K562 (cell line): ENCODE results near the gene CNGB1. TPM values are rescaled to one million over a fixed set of nuclear protein-coding genes. Genes with fewer than 3 reads are reported as not detected.

Source experiments
- ATAC-seq: fragments of 200-7000 bp; cut with Tn5 transposase; 3 replicates; pipeline ENCODE4 v1.9.1; 2020; ENCODE audit warnings: moderate library complexity
- BruUV-seq: library from RNA; stranded (reverse); fragments of 400-500 nt; replicated peaks from 2 replicates; lab custom pipeline; 2021; lab: Mats Ljungman, UMichigan
- CTCF ChIA-PET: fragments of 300-600 bp; formaldehyde crosslinking; extraction: SDS; loops from one replicate; lab custom pipeline; 2021; ENCODE audit warnings: low intra/inter-chr PET ratio; lab: Yijun Ruan, JAX
- POLR2A ChIA-PET: fragments of 300-600, 350-650 bp; sonication (Branson Sonifier 250); formaldehyde crosslinking; extraction: SDS; loops from one replicate; lab custom pipeline; 2021; ENCODE audit warnings: antibody characterized with exemption, inconsistent platforms; lab: Yijun Ruan, JAX
- DNase-seq, 4 experiments: peaks; one replicate each; pipeline versions ENCODE4 v3.0.0 to v3.0.0-alpha.2; 2011 to 2018; ENCODE audit warnings: low spot score in 3 of 4, mixed read lengths in 3 of 4; ENCODE audit errors: extremely low read depth in 1 of 4
- FAIRE-seq: peaks from 2 replicates; lab custom pipeline; 2011; peaks lifted over from hg19 to GRCh38; lab: Jason Lieb, UNC
- H2AFZ ChIP-seq: 2 replicates; pipeline ENCODE4 v1.6.0; 2011; ENCODE audit warnings: low read depth, low read length, control low read depth, inconsistent platforms
- H3K27ac ChIP-seq: fragments of 200-600 bp; 3 replicates; pipeline ENCODE4 v1.8.0; 2011; ENCODE audit warnings: low read depth, mild to moderate bottlenecking, control low read depth, inconsistent platforms, low read length, moderate library complexity, mixed read lengths; ENCODE audit errors: extremely low read depth
- H3K27me3 ChIP-seq, 2 experiments: fragments of 300-600 bp in 1 of 2; 2 replicates in 1 of 2; 3 replicates in 1 of 2; pipeline versions ENCODE4 v1.6.0 to v1.8.0; 2011; ENCODE audit warnings: inconsistent platforms in 2 of 2, low read length in 2 of 2, mild to moderate bottlenecking in 1 of 2, mixed read lengths in 1 of 2, moderate library complexity in 1 of 2; ENCODE audit not compliant: control insufficient read depth in 2 of 2, insufficient read depth in 2 of 2
- H3K36me3 ChIP-seq: fragments of 300-600 bp; 3 replicates; pipeline ENCODE4 v1.8.0; 2011; ENCODE audit warnings: mild to moderate bottlenecking, low read length, inconsistent platforms; ENCODE audit not compliant: control insufficient read depth, insufficient read depth
- H3K4me1 ChIP-seq, 2 experiments: fragments of 200-600 bp in 1 of 2; replicated peaks in 1 of 2; 2 replicates in 1 of 2; 3 replicates in 1 of 2; pipeline versions ENCODE4 v1.5.1 to v1.8.0; 2011; ENCODE audit warnings: inconsistent platforms in 2 of 2, low read length in 2 of 2, mild to moderate bottlenecking in 1 of 2, mixed read lengths in 1 of 2, moderate library complexity in 1 of 2; ENCODE audit not compliant: control insufficient read depth in 2 of 2, insufficient read depth in 2 of 2
- H3K4me2 ChIP-seq: 2 replicates; pipeline ENCODE4 v1.6.1; 2011; ENCODE audit warnings: low read length, control low read depth, inconsistent platforms, mixed read lengths; ENCODE audit not compliant: insufficient read depth
- H3K4me3 ChIP-seq: fragments of 200-600 bp; sonication (generic), shearing (Covaris generic); 2 replicates; pipeline ENCODE4 v1.5.1; 2016; ENCODE audit warnings: control low read depth, inconsistent platforms
- H3K79me2 ChIP-seq: fragments of 200-600 bp; 3 replicates; pipeline ENCODE4 v1.8.0; 2011; ENCODE audit warnings: low read length, inconsistent platforms; ENCODE audit not compliant: control insufficient read depth, insufficient read depth
- H3K9ac ChIP-seq, 2 experiments: 2 replicates each; pipeline versions ENCODE4 v1.6.0 to v1.6.1; 2011; ENCODE audit warnings: low read depth in 2 of 2, low read length in 2 of 2, control low read depth in 1 of 2, inconsistent platforms in 1 of 2, mild to moderate bottlenecking in 1 of 2, mixed read lengths in 1 of 2; ENCODE audit not compliant: insufficient read depth in 1 of 2
- H3K9me1 ChIP-seq: one replicate; pipeline ENCODE4 v1.6.0; 2011; ENCODE audit warnings: inconsistent platforms, mild to moderate bottlenecking, low read length, moderate library complexity; ENCODE audit not compliant: control insufficient read depth, insufficient read depth
- H3K9me3 ChIP-seq: replicated peaks from 2 replicates; pipeline ENCODE4 v1.5.1; 2011; ENCODE audit warnings: low read depth, low read length, inconsistent platforms; ENCODE audit not compliant: control insufficient read depth, insufficient read depth
- H4K20me1 ChIP-seq: replicated peaks from 2 replicates; pipeline ENCODE4 v1.6.1; 2011; ENCODE audit warnings: low read length, inconsistent platforms, mixed read lengths; ENCODE audit not compliant: control insufficient read depth, insufficient read depth
- BHLHE40 ChIP-seq: IDR thresholded peaks from 2 replicates; pipeline ENCODE4 v1.6.1; 2011; ENCODE audit warnings: low read length, improper control_type of control experiment
- C11orf30 ChIP-seq: fragments of 450-650 bp; IDR thresholded peaks from 2 replicates; pipeline ENCODE4 v1.6.1; 2016; ENCODE audit warnings: low read depth, mild to moderate bottlenecking
- CBFB ChIP-seq: sonication (generic); formaldehyde crosslinking; IDR thresholded peaks from 2 replicates; pipeline ENCODE4 v1.4.0; 2020; ENCODE audit warnings: mild to moderate bottlenecking, missing genetic modification reagents
- MECOM ChIP-seq: fragments of 250-450 bp; sonication (Bioruptor Pico); IDR thresholded peaks from 2 replicates; pipeline ENCODE4 v1.8.0; 2022; ENCODE audit warnings: inconsistent platforms
- MEIS2 ChIP-seq: fragments of 450-650 bp; IDR thresholded peaks from 2 replicates; pipeline ENCODE4 v1.6.1; 2014; ENCODE audit warnings: mild to moderate bottlenecking; ENCODE audit not compliant: partially characterized antibody
- RBM22 ChIP-seq: fragments of 200-400 bp; formaldehyde crosslinking; IDR thresholded peaks from 2 replicates; pipeline ENCODE4 v1.6.1; 2018; ENCODE audit warnings: low read length, low read depth; ENCODE audit not compliant: poor library complexity, severe bottlenecking
- RCOR1 ChIP-seq, 2 experiments: IDR thresholded peaks; 2 replicates each; pipeline ENCODE4 v1.6.1; 2012; ENCODE audit warnings: low read depth in 2 of 2, low read length in 2 of 2, borderline replicate concordance in 1 of 2, improper control_type of control experiment in 1 of 2
- SPI1 ChIP-seq: IDR thresholded peaks from 2 replicates; pipeline ENCODE4 v1.6.1; 2011; ENCODE audit warnings: low read depth, low read length, control low read depth, borderline replicate concordance
- ZNF134 ChIP-seq: fragments of 250-450 bp; sonication (Bioruptor Pico); conservative IDR thresholded peaks from 2 replicates; pipeline ENCODE4 v1.4.0; 2020
- ZNF217 ChIP-seq: sonication (generic); formaldehyde crosslinking; IDR thresholded peaks from 2 replicates; pipeline ENCODE4 v1.8.0; 2022; ENCODE audit warnings: mild to moderate bottlenecking, missing genetic modification reagents
- WGBS: fragments of 100-300 bp; shearing (Covaris generic); methylation state at CpG from one replicate; pipeline ENCODE4 v1.1.6; 2016; ENCODE audit warnings: low coverage, mixed read lengths; ENCODE audit not compliant: insufficient coverage; ENCODE audit errors: missing lambda C conversion rate; 5-methylcytosine and 5-hydroxymethylcytosine counted together
- in situ Hi-C: fragments of 300-500 bp; cut with MboI; formaldehyde crosslinking; loops from 4 replicates; pipeline ENCODE4 v1.15.0; 2018; ENCODE audit warnings: inconsistent platforms, mixed read lengths
- intact Hi-C: fragments of 100-400 bp; cut with micrococcal nuclease; formaldehyde crosslinking; loops from 2 replicates; pipeline ENCODE4 v1.14.2; 2022
- polyA plus RNA-seq, 8 experiments: library from polyadenylated mRNA; depleted of rRNA in 4 of 8; stranded (reverse) in 5 of 8; unstranded in 3 of 8; fragments of >200 nt; fragmentation: Nextera tagmentation in 2 of 8; fragmentation: Illumina TruSeq in 1 of 8; extraction: Ambion mirVana in 2 of 8; extraction: Trizol in 1 of 8; gene quantifications; 2 replicates each; pipeline versions ENCODE4 v1.2.1 to v1.2.3, GENCODE V29; 2011 to 2014; ENCODE audit warnings: inconsistent platforms in 1 of 8, missing spikeins in 1 of 8
- total RNA-seq, 7 experiments: library from RNA; depleted of rRNA in 6 of 7; stranded (reverse); fragments of >200 nt in 6 of 7; fragmentation: Illumina TruSeq in 2 of 7; extraction: Trizol in 2 of 7; gene quantifications; 2 replicates each; pipeline versions ENCODE4 v1.2.1 to v1.2.3, GENCODE V29; 2011 to 2021; ENCODE audit warnings: low replicate concordance in 1 of 7
- TF ChIP-seq, protein P1 (sequence below): sonication (generic); formaldehyde crosslinking; IDR thresholded peaks from 2 replicates; pipeline ENCODE4 v1.8.1; 2023; ENCODE audit warnings: missing genetic modification reagents, mild to moderate bottlenecking, borderline replicate concordance
- TF ChIP-seq, protein P2 (sequence below), 2 experiments: IDR thresholded peaks in 1 of 2; conservative IDR thresholded peaks in 1 of 2; 2 replicates each; pipeline ENCODE4 v1.6.1; 2016; ENCODE audit warnings: low read depth in 2 of 2, mild to moderate bottlenecking in 1 of 2, missing compliant biosample characterization in 1 of 2, missing genetic modification characterization in 1 of 2, moderate library complexity in 1 of 2
- TF ChIP-seq, protein P3 (sequence below): fragments of 450-650 bp; IDR thresholded peaks from 2 replicates; pipeline ENCODE4 v1.6.1; 2016

CNGB1 gene
- total and polyA plus RNA-seq, 9 of the 15 experiments (the other 6 are each of a cell fraction or from before 2014, with no cell fraction given): not detected

DNA sequence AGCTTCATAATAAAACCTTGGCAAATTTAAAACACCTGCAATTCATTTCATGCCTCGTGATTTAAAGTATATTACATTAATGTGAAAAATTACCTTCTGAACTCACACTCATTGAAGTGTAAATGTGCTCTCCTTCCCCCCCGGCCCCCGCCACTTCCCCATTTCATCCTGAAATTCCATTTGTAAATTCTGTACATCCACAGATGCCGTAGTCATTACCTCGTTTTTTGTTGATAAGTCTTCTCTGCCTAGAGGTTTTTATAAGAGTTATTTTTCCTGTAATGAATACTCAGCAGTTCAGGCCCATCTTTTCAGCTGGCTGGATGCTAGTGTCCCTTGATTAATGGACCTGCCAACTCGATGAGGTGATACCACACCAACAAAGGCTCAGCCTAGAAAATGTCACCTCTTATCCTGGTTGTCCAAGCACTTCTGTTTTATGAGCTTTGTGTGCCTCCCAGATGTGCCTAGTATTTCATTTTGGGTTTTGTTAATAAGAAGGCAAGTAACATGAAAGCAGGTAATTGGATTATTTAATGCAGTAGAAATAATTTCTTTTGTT, 103.8 kb downstream of the CNGB1 start:
- ATAC-seq (no peak), DNase-seq (peak in 1 of 4 experiments; percentile 18), FAIRE-seq (no peak)
- Histone ChIP-seq H3K9me1 (no peaks in the 10 kb centered on the region), H3K36me3 (no peaks in the 10 kb centered on the region), H3K79me2 (no peaks in the 10 kb centered on the region), H3K9ac (no peak overlapping the region), H3K27me3 (peaks cover 10 to 27% of the 10 kb centered on the region in 2 experiments; a peak in 4 of 5 replicates), H3K9me3 (no peaks in the 10 kb centered on the region), H3K4me2 (no peak overlapping the region), H3K4me3 (no peak overlapping the region), H4K20me1 (no peaks in the 10 kb centered on the region; the same call in 1 of the 2 replicates), H2AFZ (no peak overlapping the region), H3K27ac (no peak overlapping the region), H3K4me1 (peaks cover 0 to 11% of the 10 kb centered on the region in 2 experiments; a peak in 3 of 5 replicates)
- 3% methylated on average over 6 of the region's 6 CpGs for WGBS
- POLR2A ChIA-PET: interaction anchor here (0.6 to 1.5 kb wide), 4 partner anchors 15 to 122 kb away, joined by 3 to 4 read pairs (median 3); no protein-coding TSS in a partner anchor
- no TSS peak for BruUV-seq
- in situ Hi-C loops (no loop called here), intact Hi-C loops (loop anchor here (10.0 kb wide), 2 partner anchors 212 to 272 kb away; no protein-coding TSS in a partner anchor)
- no peak for TF ChIP-seq ZNF134 (CRISPR knock-in tag)
- TF ChIP-seq C11orf30: peak; percentile 22; the same call in 1 of the 2 replicates
- TF ChIP-seq MECOM (CRISPR knock-in tag): peak; percentile 46; the same call in 1 of the 2 replicates
- TF ChIP-seq, protein P1, sequence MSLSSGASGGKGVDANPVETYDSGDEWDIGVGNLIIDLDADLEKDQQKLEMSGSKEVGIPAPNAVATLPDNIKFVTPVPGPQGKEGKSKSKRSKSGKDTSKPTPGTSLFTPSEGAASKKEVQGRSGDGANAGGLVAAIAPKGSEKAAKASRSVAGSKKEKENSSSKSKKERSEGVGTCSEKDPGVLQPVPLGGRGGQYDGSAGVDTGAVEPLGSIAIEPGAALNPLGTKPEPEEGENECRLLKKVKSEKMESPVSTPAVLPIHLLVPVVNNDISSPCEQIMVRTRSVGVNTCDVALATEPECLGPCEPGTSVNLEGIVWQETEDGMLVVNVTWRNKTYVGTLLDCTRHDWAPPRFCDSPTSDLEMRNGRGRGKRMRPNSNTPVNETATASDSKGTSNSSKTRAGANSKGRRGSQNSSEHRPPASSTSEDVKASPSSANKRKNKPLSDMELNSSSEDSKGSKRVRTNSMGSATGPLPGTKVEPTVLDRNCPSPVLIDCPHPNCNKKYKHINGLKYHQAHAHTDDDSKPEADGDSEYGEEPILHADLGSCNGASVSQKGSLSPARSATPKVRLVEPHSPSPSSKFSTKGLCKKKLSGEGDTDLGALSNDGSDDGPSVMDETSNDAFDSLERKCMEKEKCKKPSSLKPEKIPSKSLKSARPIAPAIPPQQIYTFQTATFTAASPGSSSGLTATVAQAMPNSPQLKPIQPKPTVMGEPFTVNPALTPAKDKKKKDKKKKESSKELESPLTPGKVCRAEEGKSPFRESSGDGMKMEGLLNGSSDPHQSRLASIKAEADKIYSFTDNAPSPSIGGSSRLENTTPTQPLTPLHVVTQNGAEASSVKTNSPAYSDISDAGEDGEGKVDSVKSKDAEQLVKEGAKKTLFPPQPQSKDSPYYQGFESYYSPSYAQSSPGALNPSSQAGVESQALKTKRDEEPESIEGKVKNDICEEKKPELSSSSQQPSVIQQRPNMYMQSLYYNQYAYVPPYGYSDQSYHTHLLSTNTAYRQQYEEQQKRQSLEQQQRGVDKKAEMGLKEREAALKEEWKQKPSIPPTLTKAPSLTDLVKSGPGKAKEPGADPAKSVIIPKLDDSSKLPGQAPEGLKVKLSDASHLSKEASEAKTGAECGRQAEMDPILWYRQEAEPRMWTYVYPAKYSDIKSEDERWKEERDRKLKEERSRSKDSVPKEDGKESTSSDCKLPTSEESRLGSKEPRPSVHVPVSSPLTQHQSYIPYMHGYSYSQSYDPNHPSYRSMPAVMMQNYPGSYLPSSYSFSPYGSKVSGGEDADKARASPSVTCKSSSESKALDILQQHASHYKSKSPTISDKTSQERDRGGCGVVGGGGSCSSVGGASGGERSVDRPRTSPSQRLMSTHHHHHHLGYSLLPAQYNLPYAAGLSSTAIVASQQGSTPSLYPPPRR (CRISPR knock-in tag): no peak
- TF ChIP-seq RCOR1 (IDR thresholded peaks at IDR 0.05; ENCODE audit: borderline replicate concordance in 1 of 2, low read depth in 2 of 2, low read length in 2 of 2): 0 out of 4 replicates have a peak, but pooled peaks of 1 of the 2 experiments have one; percentile 10
- peak; percentile 94 for TF ChIP-seq MEIS2
- TF ChIP-seq, protein P2, sequence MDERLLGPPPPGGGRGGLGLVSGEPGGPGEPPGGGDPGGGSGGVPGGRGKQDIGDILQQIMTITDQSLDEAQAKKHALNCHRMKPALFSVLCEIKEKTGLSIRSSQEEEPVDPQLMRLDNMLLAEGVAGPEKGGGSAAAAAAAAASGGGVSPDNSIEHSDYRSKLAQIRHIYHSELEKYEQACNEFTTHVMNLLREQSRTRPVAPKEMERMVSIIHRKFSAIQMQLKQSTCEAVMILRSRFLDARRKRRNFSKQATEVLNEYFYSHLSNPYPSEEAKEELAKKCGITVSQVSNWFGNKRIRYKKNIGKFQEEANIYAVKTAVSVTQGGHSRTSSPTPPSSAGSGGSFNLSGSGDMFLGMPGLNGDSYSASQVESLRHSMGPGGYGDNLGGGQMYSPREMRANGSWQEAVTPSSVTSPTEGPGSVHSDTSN (CRISPR knock-in tag; IDR thresholded peaks at IDR 0.05; ENCODE audit: low read depth): no peak
- TF ChIP-seq, protein P2 (tag; conservative IDR thresholded peaks at IDR 0.05; ENCODE audit: low read depth): peak; percentile 94
- TF ChIP-seq RBM22: no peak
- no peak for TF ChIP-seq CBFB (CRISPR knock-in tag)
- no peak for TF ChIP-seq BHLHE40
- 0 out of 2 replicates have a peak, but pooled peaks have one; percentile 33 for TF ChIP-seq SPI1
- TF ChIP-seq, protein P3, sequence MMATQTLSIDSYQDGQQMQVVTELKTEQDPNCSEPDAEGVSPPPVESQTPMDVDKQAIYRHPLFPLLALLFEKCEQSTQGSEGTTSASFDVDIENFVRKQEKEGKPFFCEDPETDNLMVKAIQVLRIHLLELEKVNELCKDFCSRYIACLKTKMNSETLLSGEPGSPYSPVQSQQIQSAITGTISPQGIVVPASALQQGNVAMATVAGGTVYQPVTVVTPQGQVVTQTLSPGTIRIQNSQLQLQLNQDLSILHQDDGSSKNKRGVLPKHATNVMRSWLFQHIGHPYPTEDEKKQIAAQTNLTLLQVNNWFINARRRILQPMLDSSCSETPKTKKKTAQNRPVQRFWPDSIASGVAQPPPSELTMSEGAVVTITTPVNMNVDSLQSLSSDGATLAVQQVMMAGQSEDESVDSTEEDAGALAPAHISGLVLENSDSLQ: peak; percentile 25; the same call in 1 of the 2 replicates
- TF ChIP-seq ZNF217 (CRISPR knock-in tag): no peak
- CTCF ChIA-PET: no interaction called here
